ENCODE measurements around the gene WDR33. TPM values are rescaled to one million over a fixed set of nuclear protein-coding genes. Genes with fewer than 3 reads are reported as not detected.

Gene WDR33
- total and polyA plus RNA-seq, 2 donors (not counting 3 experiments of a cell fraction or from before 2014, with no cell fraction given): 16.4 to 52.5 TPM

- Histone ChIP-seq H3K4me3 (replicated peaks in 1 of 3; ENCODE audit: insufficient read depth in 1 of 3, low read depth in 1 of 3, low read length in 3 of 3) (no peak overlapping the region), H3K9me1 (replicated peaks; ENCODE audit: control insufficient read depth, extremely low read depth, insufficient read depth, low read length) (no peaks in the 10 kb centered on the region), H3K36me3 (ENCODE audit: control insufficient read depth in 2 of 2, extremely low read depth in 1 of 2, insufficient read depth in 2 of 2, low read length in 2 of 2) (peaks cover 8 to 20% of the 10 kb centered on the region in 2 experiments), H3K27ac (ENCODE audit: insufficient read depth, low read depth, low read length) (no peak overlapping the region), H3K4me1 (ENCODE audit: control insufficient read depth, extremely low read depth, insufficient read depth, low read length) (peaks cover 17% of the 10 kb centered on the region), H3K9ac (replicated peaks; ENCODE audit: extremely low read depth, insufficient read depth, low read length) (no peak overlapping the region), H3K4me2 (ENCODE audit: insufficient read depth, low read length) (no peak overlapping the region), H3K9me3 (replicated peaks; ENCODE audit: control insufficient read depth, insufficient read depth, low read length) (no peaks in the 10 kb centered on the region), H4K20me1 (replicated peaks; ENCODE audit: control insufficient read depth, extremely low read depth, insufficient read depth, low read length) (no peaks in the 10 kb centered on the region), H2AFZ (ENCODE audit: low read depth, low read length) (no peak overlapping the region), H3K79me2 (ENCODE audit: control insufficient read depth, insufficient read depth, low read length) (peaks cover 11% of the 10 kb centered on the region), H3K27me3 (ENCODE audit: control insufficient read depth in 2 of 2, insufficient read depth in 2 of 2, low read length in 2 of 2) (no peaks in the 10 kb centered on the region)
- no TSS peak for BruUV-seq (replicated peaks)
- intact Hi-C loops (cut with micrococcal nuclease): loop anchor here (5.0 kb wide), 1 partner anchor 198 kb away; no protein-coding TSS in a partner anchor
- dilution Hi-C loops (cut with MboI; ENCODE audit: extremely low pct_ligation_motif_present, low sequenced_read_pairs): no loop called here
- FAIRE-seq (no peak), DNase-seq (ENCODE audit: low read depth, low spot score) (no peak)
- POLR2A ChIA-PET: no interaction called here
- TF ChIP-seq GATA2 (IDR thresholded peaks at IDR 0.05; ENCODE audit: insufficient read depth, insufficient read length, low read depth, low read length): no peak
- no peak for TF ChIP-seq MAX (IDR thresholded peaks at IDR 0.05; ENCODE audit: insufficient read depth, insufficient read length)
- TF ChIP-seq JUN (IDR thresholded peaks at IDR 0.05; ENCODE audit: borderline replicate concordance, insufficient read depth, insufficient read length, low read depth): no peak
- no peak for TF ChIP-seq EZH2 (IDR thresholded peaks at IDR 0.05; ENCODE audit: borderline replicate concordance, low read depth, low read length, severe bottlenecking)
- CTCF ChIA-PET: interaction anchor here (1.2 to 3.4 kb wide), 5 partner anchors 9 to 113 kb away, joined by 4 to 26 read pairs (median 8); partner anchors contain the start of gene LIMS2
Observed at GRCh38 chr2:127704641-127705390, 106.2 kb downstream of the WDR33 start.

- TF ChIP-seq JUN (IDR thresholded peaks at IDR 0.05; ENCODE audit: borderline replicate concordance, insufficient read depth, insufficient read length, low read depth): no peak
- no peak for TF ChIP-seq CTCF (IDR thresholded peaks at IDR 0.05; ENCODE audit: extremely low read depth in 1 of 2, insufficient read depth in 1 of 2, low read depth in 1 of 2, low read length in 2 of 2)
- TF ChIP-seq GATA2 (IDR thresholded peaks at IDR 0.05; ENCODE audit: insufficient read depth, insufficient read length, low read depth, low read length): no peak
- no peak for TF ChIP-seq EZH2 (IDR thresholded peaks at IDR 0.05; ENCODE audit: borderline replicate concordance, low read depth, low read length, severe bottlenecking)
- no peak for TF ChIP-seq POLR2AphosphoS5 (IDR thresholded peaks at IDR 0.05; ENCODE audit: insufficient read depth, low read depth, low read length)
- TF ChIP-seq POLR2A (IDR thresholded peaks at IDR 0.05; ENCODE audit: low read depth, low read length): no peak
- dilution Hi-C loops (cut with MboI; ENCODE audit: extremely low pct_ligation_motif_present, low sequenced_read_pairs): no loop called here
- Histone ChIP-seq H3K9ac (replicated peaks; ENCODE audit: extremely low read depth, insufficient read depth, low read length) (no peak overlapping the region), H3K36me3 (ENCODE audit: control insufficient read depth in 2 of 2, extremely low read depth in 1 of 2, insufficient read depth in 2 of 2, low read length in 2 of 2) (peaks cover 5 to 9% of the 10 kb centered on the region in 2 experiments), H3K27ac (ENCODE audit: insufficient read depth, low read depth, low read length) (no peak overlapping the region), H3K9me3 (replicated peaks; ENCODE audit: control insufficient read depth, insufficient read depth, low read length) (no peaks in the 10 kb centered on the region), H3K9me1 (replicated peaks; ENCODE audit: control insufficient read depth, extremely low read depth, insufficient read depth, low read length) (no peaks in the 10 kb centered on the region), H3K27me3 (ENCODE audit: control insufficient read depth in 2 of 2, insufficient read depth in 2 of 2, low read length in 2 of 2) (no peaks in the 10 kb centered on the region), H2AFZ (ENCODE audit: low read depth, low read length) (no peak overlapping the region), H3K79me2 (ENCODE audit: control insufficient read depth, insufficient read depth, low read length) (peaks cover 11% of the 10 kb centered on the region), H3K4me3 (replicated peaks in 1 of 3; ENCODE audit: insufficient read depth in 1 of 3, low read depth in 1 of 3, low read length in 3 of 3) (no peak overlapping the region), H3K4me1 (ENCODE audit: control insufficient read depth, extremely low read depth, insufficient read depth, low read length) (peaks cover 17% of the 10 kb centered on the region), H4K20me1 (replicated peaks; ENCODE audit: control insufficient read depth, extremely low read depth, insufficient read depth, low read length) (no peaks in the 10 kb centered on the region), H3K4me2 (ENCODE audit: insufficient read depth, low read length) (peak overlapping the region; percentile 86)
- DNase-seq (ENCODE audit: low read depth, low spot score) (no peak), FAIRE-seq (no peak)
- CTCF ChIA-PET: interaction anchor here (1.5 to 3.4 kb wide), 3 partner anchors 28 to 112 kb away, joined by 5 to 26 read pairs (median 6); partner anchors contain the start of gene LIMS2
- no TSS peak for BruUV-seq (replicated peaks)
- POLR2A ChIA-PET: no interaction called here
- intact Hi-C loops (cut with micrococcal nuclease): loop anchor here (2.0 to 5.0 kb wide), 2 partner anchors 112 to 196 kb away; no protein-coding TSS in a partner anchor
Observed at GRCh38 chr2:127703282-127703681, 107.7 kb downstream of the WDR33 start.

Data from endothelial cell of umbilical vein (primary cell).